Thyroid gland (tissue), 4 donors: ENCODE data around the gene REG1B.

Experiments
- POLR2A ChIP-seq, 2 donors: fragments of 450-650 bp; IDR thresholded peaks; one replicate each; pipeline ENCODE4 v1.6.1; 2017; ENCODE audit warnings: antibody characterized with exemption in 2 of 2, mild to moderate bottlenecking in 2 of 2, moderate library complexity in 1 of 2
- TF ChIP-seq, protein P1 (sequence below), 6 experiments: fragments of 200-600 bp in 3 of 6; fragments of 450-650 bp in 3 of 6; sonication (generic) in 3 of 6; IDR thresholded peaks; one replicate each; pipeline ENCODE4 v1.5.1; 2016 to 2019; ENCODE audit warnings: antibody characterized with exemption in 6 of 6, mild to moderate bottlenecking in 2 of 6, inconsistent platforms in 1 of 6, moderate library complexity in 1 of 6

DNA sequence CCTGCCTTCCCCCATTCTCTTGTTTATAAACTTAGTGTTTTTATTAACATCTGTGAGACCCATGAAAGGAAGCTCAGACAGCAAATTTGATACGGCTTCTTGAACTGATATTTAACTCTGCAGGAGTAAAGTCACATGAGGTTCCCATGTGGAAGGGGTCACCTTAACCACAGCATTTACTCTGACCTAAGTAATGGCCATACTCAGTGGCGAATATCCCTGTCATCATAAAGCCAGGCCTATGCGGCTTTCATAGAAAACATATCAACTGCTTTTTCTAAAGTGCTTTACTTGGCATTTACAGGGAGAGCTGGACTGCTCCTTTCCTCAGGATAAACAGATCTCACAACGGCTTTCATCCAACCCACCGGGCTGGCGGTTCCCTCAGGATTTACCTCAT, 41.5 kb upstream of the REG1B start:
- TF ChIP-seq, protein P1, sequence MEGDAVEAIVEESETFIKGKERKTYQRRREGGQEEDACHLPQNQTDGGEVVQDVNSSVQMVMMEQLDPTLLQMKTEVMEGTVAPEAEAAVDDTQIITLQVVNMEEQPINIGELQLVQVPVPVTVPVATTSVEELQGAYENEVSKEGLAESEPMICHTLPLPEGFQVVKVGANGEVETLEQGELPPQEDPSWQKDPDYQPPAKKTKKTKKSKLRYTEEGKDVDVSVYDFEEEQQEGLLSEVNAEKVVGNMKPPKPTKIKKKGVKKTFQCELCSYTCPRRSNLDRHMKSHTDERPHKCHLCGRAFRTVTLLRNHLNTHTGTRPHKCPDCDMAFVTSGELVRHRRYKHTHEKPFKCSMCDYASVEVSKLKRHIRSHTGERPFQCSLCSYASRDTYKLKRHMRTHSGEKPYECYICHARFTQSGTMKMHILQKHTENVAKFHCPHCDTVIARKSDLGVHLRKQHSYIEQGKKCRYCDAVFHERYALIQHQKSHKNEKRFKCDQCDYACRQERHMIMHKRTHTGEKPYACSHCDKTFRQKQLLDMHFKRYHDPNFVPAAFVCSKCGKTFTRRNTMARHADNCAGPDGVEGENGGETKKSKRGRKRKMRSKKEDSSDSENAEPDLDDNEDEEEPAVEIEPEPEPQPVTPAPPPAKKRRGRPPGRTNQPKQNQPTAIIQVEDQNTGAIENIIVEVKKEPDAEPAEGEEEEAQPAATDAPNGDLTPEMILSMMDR (IDR thresholded peaks at IDR 0.05): no peak
- TF ChIP-seq POLR2A (IDR thresholded peaks at IDR 0.05): no peak
